Stimulated activated CD4-positive, alpha-beta T cell treated with anti-CD3 and anti-CD28 coated beads, Interleukin-12 subunit alpha, Interleukin-12 subunit beta, amount 100 ng/mL, for 4 hours (primary cell): Measurements from ENCODE around the gene MRPS5.
"Not testable (repeated sequence)": the region's sequence is repeated elsewhere in the genome, so short reads cannot be mapped to it uniquely, and the experiment has no call there.

Source experiments
- DNase-seq: peaks from one replicate; pipeline ENCODE4 v3.0.0-alpha.2; 2020

The MRPS5 gene

GRCh38 chr2:95044601-95045000, 77.0 kb downstream of the MRPS5 start:
- DNase-seq, result no peak

GRCh38 chr2:95043300-95044093, 78.1 kb downstream of the MRPS5 start:
- DNase-seq, result no peak

- no peak for DNase-seq
Measured at GRCh38 chr2:95042472-95043271, 78.9 kb downstream of the MRPS5 start.

GRCh38 chr2:95041824-95042442, 79.7 kb downstream of the MRPS5 start:
- no peak for DNase-seq

GRCh38 chr2:95041060-95041823, 80.4 kb downstream of the MRPS5 start:
- no peak for DNase-seq

GRCh38 chr2:95040426-95040825, 81.2 kb downstream of the MRPS5 start:
- no peak for DNase-seq

GRCh38 chr2:95039978-95040377, 81.6 kb downstream of the MRPS5 start:
- DNase-seq, result no peak

- DNase-seq, result no peak
Measured at GRCh38 chr2:95039363-95039762, 82.2 kb downstream of the MRPS5 start.

GRCh38 chr2:95038635-95039298, 82.8 kb downstream of the MRPS5 start:
- DNase-seq, result no peak

GRCh38 chr2:95037841-95038585, 83.6 kb downstream of the MRPS5 start:
- DNase-seq, result not testable (repeated sequence)

- DNase-seq, result no peak
Measured at GRCh38 chr2:95037384-95037839, 84.2 kb downstream of the MRPS5 start.

- no peak for DNase-seq
Measured at GRCh38 chr2:95036596-95037383, 84.8 kb downstream of the MRPS5 start.
